ENCODE results near the gene RIN2. TPM values are rescaled to one million over a fixed set of nuclear protein-coding genes. Genes with fewer than 3 reads are reported as not detected.

Gene RIN2
- total and polyA plus RNA-seq, 9 of the 15 experiments (the other 6 are each of a cell fraction or from before 2014, with no cell fraction given), result 0.09 TPM; not detected in 8

GRCh38 chr20:19718880-19719279 is 39.2 kb upstream of the RIN2 start (continued):
- no peak for TF ChIP-seq E2F6 (IDR thresholded peaks at IDR 0.05; ENCODE audit: borderline replicate concordance in 1 of 2, extremely low read depth in 1 of 2, insufficient read depth in 1 of 2, insufficient read length in 1 of 2, low read depth in 1 of 2, low read length in 1 of 2, poor library complexity in 1 of 2, severe bottlenecking in 1 of 2)
- TF ChIP-seq SETDB1 (IDR thresholded peaks at IDR 0.05; ENCODE audit: low read length), result no peak

GRCh38 chr20:19720991-19721390 is 37.1 kb upstream of the RIN2 start:
- Histone ChIP-seq H3K4me2 (ENCODE audit: insufficient read depth, low read length) (no peak overlapping the region), H3K79me2 (ENCODE audit: control insufficient read depth, insufficient read depth, low read length) (no peaks in the 10 kb centered on the region), H3K4me1 (replicated peaks in 1 of 2; ENCODE audit: control insufficient read depth in 2 of 2, insufficient read depth in 2 of 2, low read length in 2 of 2) (no peaks in the 10 kb centered on the region), H3K27ac (ENCODE audit: extremely low read depth, low read depth, low read length) (no peak overlapping the region), H3K9ac (ENCODE audit: insufficient read depth in 1 of 2, low read depth in 2 of 2, low read length in 2 of 2) (no peak overlapping the region), H4K20me1 (replicated peaks; ENCODE audit: control insufficient read depth, insufficient read depth, low read length) (no peaks in the 10 kb centered on the region), H2AFZ (ENCODE audit: low read depth, low read length) (no peak overlapping the region), H3K27me3 (ENCODE audit: control insufficient read depth in 2 of 2, insufficient read depth in 2 of 2, low read length in 2 of 2) (no peaks in the 10 kb centered on the region; a peak in 1 of 5 replicates), H3K9me1 (ENCODE audit: control insufficient read depth, insufficient read depth, low read length) (no peaks in the 10 kb centered on the region), H3K9me3 (replicated peaks; ENCODE audit: control insufficient read depth, insufficient read depth, low read depth, low read length) (no peaks in the 10 kb centered on the region), H3K4me3 (no peak overlapping the region), H3K36me3 (ENCODE audit: control insufficient read depth, insufficient read depth, low read length) (no peaks in the 10 kb centered on the region)
- WGBS (ENCODE audit: insufficient coverage, low coverage, missing lambda C conversion rate), result 0% methylated on average over 14 of the region's 18 CpGs
- DNase-seq (ENCODE audit: extremely low read depth in 1 of 4, low spot score in 3 of 4) (no peak), FAIRE-seq (no peak), ATAC-seq (no peak)
- ChIA-PET POLR2A (no interaction called here), CTCF (ENCODE audit: low intra/inter-chr PET ratio) (no interaction called here)
- intact Hi-C loops (cut with micrococcal nuclease), result no loop called here
- in situ Hi-C loops (cut with MboI), result no loop called here
- BruUV-seq (replicated peaks), result no TSS peak
- TF ChIP-seq RERE (CRISPR knock-in tag; IDR thresholded peaks at IDR 0.05; ENCODE audit: borderline replicate concordance), result no peak
- no peak for TF ChIP-seq XRCC5 (IDR thresholded peaks at IDR 0.05; ENCODE audit: low read depth, low read length)
- TF ChIP-seq BRCA1 (IDR thresholded peaks at IDR 0.05), result no peak
- no peak for TF ChIP-seq BRCA1 (CRISPR knock-in tag; IDR thresholded peaks at IDR 0.05)
- TF ChIP-seq ZNF77 (CRISPR knock-in tag; IDR thresholded peaks at IDR 0.05), result no peak
- no peak for TF ChIP-seq ZNF140 (CRISPR knock-in tag; IDR thresholded peaks at IDR 0.05)
- TF ChIP-seq USF2 (CRISPR knock-in tag; IDR thresholded peaks at IDR 0.05), result no peak
- TF ChIP-seq ZNF146 (CRISPR knock-in tag; IDR thresholded peaks at IDR 0.05; ENCODE audit: unreplicated experiment), result no peak
- TF ChIP-seq HNRNPH1 (optimal IDR thresholded peaks at IDR 0.05; ENCODE audit: low read depth, low read length), result no peak
